PC-3 (cell line): ENCODE measurements around the gene PRKAB2. TPM values are rescaled to one million over a fixed set of nuclear protein-coding genes. Genes with fewer than 3 reads are reported as not detected.

Experiments used
- ATAC-seq: fragments of 200-7000 bp; cut with Tn5 transposase; 2 replicates; pipeline ENCODE4 v1.9.1; 2020; ENCODE audit warnings: mild to moderate bottlenecking, moderate library complexity
- BruUV-seq: library from RNA; stranded (reverse); fragments of 400-500 nt; replicated peaks from 2 replicates; lab custom pipeline; 2021; lab: Mats Ljungman, UMichigan
- CTCF ChIA-PET: fragments of 300-600 bp; sonication (Branson Sonifier 250); formaldehyde crosslinking; loops from one replicate; lab custom pipeline; 2022; ENCODE audit warnings: antibody characterized with exemption; lab: Charles Lee
- POLR2A ChIA-PET: fragments of 300-600 bp; sonication (Branson Sonifier 250); formaldehyde crosslinking; loops from one replicate; lab custom pipeline; 2022; ENCODE audit warnings: antibody characterized with exemption; ENCODE audit not compliant: unreplicated experiment; lab: Charles Lee
- DNase-seq: peaks from one replicate; pipeline ENCODE4 v3.0.0-alpha.2; 2015
- H2AFZ ChIP-seq: fragments of 300-600 bp; sonication (generic); 2 replicates; pipeline ENCODE4 v1.6.0; 2016; ENCODE audit warnings: antibody characterized with exemption, low read length
- H3F3A ChIP-seq: fragments of 300-600 bp; sonication (generic); one replicate; pipeline ENCODE4 v1.6.0; 2017; ENCODE audit warnings: antibody characterized with exemption, low read length, control low read depth, mild to moderate bottlenecking; ENCODE audit not compliant: unreplicated experiment
- H3K27ac ChIP-seq: fragments of 300-600 bp; sonication (generic); 2 replicates; pipeline ENCODE4 v1.5.1; 2016; ENCODE audit warnings: mild to moderate bottlenecking, low read length
- H3K27me3 ChIP-seq: fragments of 300-600 bp; sonication (generic); 2 replicates; pipeline ENCODE4 v1.6.1; 2016; ENCODE audit warnings: low read length, mixed read lengths
- H3K36me3 ChIP-seq: fragments of 300-600 bp; sonication (generic); 2 replicates; pipeline ENCODE4 v1.6.1; 2016; ENCODE audit warnings: low read depth, mixed run types, low read length, mixed read lengths
- H3K4me1 ChIP-seq: fragments of 300-600 bp; sonication (generic); 2 replicates; pipeline ENCODE4 v1.5.1; 2016; ENCODE audit warnings: low read length; ENCODE audit not compliant: insufficient read depth
- H3K4me2 ChIP-seq: fragments of 300-600 bp; sonication (generic); 2 replicates; pipeline ENCODE4 v1.6.0; 2016; ENCODE audit warnings: low read length
- H3K4me3 ChIP-seq: fragments of 300-600 bp; sonication (generic); 2 replicates; pipeline ENCODE4 v1.5.1; 2016; ENCODE audit warnings: mild to moderate bottlenecking, low read length, mixed read lengths
- H3K79me2 ChIP-seq: fragments of 300-600 bp; sonication (generic); 2 replicates; pipeline ENCODE4 v1.6.1; 2017; ENCODE audit warnings: low read length, mixed read lengths
- H3K9ac ChIP-seq: fragments of 300-600 bp; sonication (generic); 2 replicates; pipeline ENCODE4 v1.6.0; 2016; ENCODE audit warnings: mild to moderate bottlenecking, low read length
- H3K9me2 ChIP-seq: fragments of 300-600 bp; sonication (generic); replicated peaks from 2 replicates; pipeline ENCODE4 v1.6.1; 2016; ENCODE audit warnings: mixed run types, low read length, mixed read lengths
- H3K9me3 ChIP-seq: fragments of 300-600 bp; sonication (generic); 2 replicates; pipeline ENCODE4 v1.6.1; 2016; ENCODE audit warnings: low read length, mixed read lengths
- H4K20me1 ChIP-seq: fragments of 300-600 bp; sonication (generic); 2 replicates; pipeline ENCODE4 v1.6.1; 2016; ENCODE audit warnings: low read length, mixed read lengths
- CTCF ChIP-seq: fragments of 300-600 bp; sonication (generic); conservative IDR thresholded peaks from 2 replicates; pipeline ENCODE4 v1.5.1; 2017; ENCODE audit warnings: antibody characterized with exemption, low read depth, mild to moderate bottlenecking, low read length
- EZH2 ChIP-seq: fragments of 300-600 bp; sonication (generic); IDR thresholded peaks from one replicate; pipeline ENCODE4 v1.6.1; 2017; ENCODE audit warnings: antibody characterized with exemption, mild to moderate bottlenecking, low read length; ENCODE audit not compliant: unreplicated experiment
- EZH2phosphoT487 ChIP-seq: fragments of 300-600 bp; sonication (generic); IDR thresholded peaks from 2 replicates; pipeline ENCODE4 v1.6.1; 2018; ENCODE audit warnings: mild to moderate bottlenecking, antibody characterized with exemption, low read length, borderline replicate concordance
- intact Hi-C: fragments of 100-400 bp; cut with micrococcal nuclease; formaldehyde crosslinking; loops from 2 replicates; pipeline ENCODE4 v1.9.0; 2023
- total RNA-seq: library from RNA; depleted of rRNA; stranded (reverse); fragments of >200 nt; gene quantifications from 2 replicates; pipeline ENCODE4 v1.2.3, GENCODE V29; 2014; rRNA removed

The PRKAB2 gene
- total RNA-seq, 1 experiment from 2014 or later: 16.0 TPM

- no peaks in the 10 kb centered on the region for H3K4me1 ChIP-seq
- no peaks in the 10 kb centered on the region for H4K20me1 ChIP-seq
- H3K27ac ChIP-seq: no peak overlapping the region
- TF ChIP-seq EZH2phosphoT487 (no peak), CTCF (no peak), EZH2 (no peak)
- ATAC-seq: no peak
- no peak for DNase-seq
- H3K27me3 ChIP-seq: no peaks in the 10 kb centered on the region
- H3F3A ChIP-seq: no peaks in the 10 kb centered on the region
- intact Hi-C loops: no loop called here
- H3K9me3 ChIP-seq: no peaks in the 10 kb centered on the region
- H3K4me2 ChIP-seq: no peak overlapping the region
- no peak overlapping the region for H3K4me3 ChIP-seq
- POLR2A ChIA-PET: no interaction called here
- H3K9ac ChIP-seq: no peak overlapping the region
- H3K9me2 ChIP-seq: no peaks in the 10 kb centered on the region
- H3K36me3 ChIP-seq: no peaks in the 10 kb centered on the region
- BruUV-seq: no TSS peak
- H3K79me2 ChIP-seq: no peaks in the 10 kb centered on the region
- CTCF ChIA-PET: no interaction called here
- no peak overlapping the region for H2AFZ ChIP-seq
These were observed 66.4 kb downstream of the PRKAB2 start for GRCh38 chr1:147105909-147106308.

Other genes with a start within 250 kb of the PRKAB2 start
- 7.8 and 8.9 TPM in 2 replicates for gene NBPF12, start 234.1 kb downstream of the PRKAB2 start, total RNA-seq
- gene FMO5, start 52.9 kb upstream of the PRKAB2 start, total RNA-seq: 2.8 and 3.2 TPM in 2 replicates
- gene CHD1L, start 70.2 kb upstream of the PRKAB2 start, total RNA-seq: 63.9 and 69.8 TPM in 2 replicates